Endodermal cell (in vitro differentiated cells): ENCODE data around the gene CDH9. TPM values are rescaled to one million over a fixed set of nuclear protein-coding genes. Genes with fewer than 3 reads are reported as not detected.

Source experiments
- DNase-seq: peaks from one replicate; pipeline ENCODE4 v3.0.0-alpha.2; 2017
- H3K27ac ChIP-seq: 2 replicates; pipeline ENCODE4 v1.5.1; 2013; ENCODE audit warnings: mild to moderate bottlenecking, low read depth, low read length, moderate library complexity
- H3K27me3 ChIP-seq: 2 replicates; pipeline ENCODE4 v1.6.1; 2013; ENCODE audit warnings: mild to moderate bottlenecking, low read length, moderate library complexity; ENCODE audit not compliant: insufficient read depth, control insufficient read depth, poor library complexity, severe bottlenecking
- H3K36me3 ChIP-seq: 2 replicates; pipeline ENCODE4 v1.7.0; 2013; ENCODE audit warnings: mild to moderate bottlenecking, low read length, moderate library complexity; ENCODE audit not compliant: control insufficient read depth, insufficient read depth
- H3K4me1 ChIP-seq: one replicate; pipeline ENCODE4 v1.7.0; 2013; ENCODE audit warnings: low read length; ENCODE audit not compliant: control insufficient read depth, insufficient read depth
- H3K4me3 ChIP-seq: 2 replicates; pipeline ENCODE4 v1.5.1; 2013; ENCODE audit warnings: mild to moderate bottlenecking, low read length, moderate library complexity
- H3K9ac ChIP-seq: 2 replicates; pipeline ENCODE4 v1.6.1; 2013; ENCODE audit warnings: mild to moderate bottlenecking, low read length, moderate library complexity; ENCODE audit not compliant: poor library complexity, severe bottlenecking; ENCODE audit errors: extremely low read depth
- H3K9me3 ChIP-seq: 2 replicates; pipeline ENCODE4 v1.6.1; 2013; ENCODE audit warnings: mild to moderate bottlenecking, low read length, moderate library complexity; ENCODE audit not compliant: control insufficient read depth
- H3K27ac Mint-ChIP-seq: 2 replicates; pipeline ENCODE4 v1.8.0; 2020; ENCODE audit warnings: mixed read lengths
- H3K27me3 Mint-ChIP-seq: 2 replicates; pipeline ENCODE4 v1.8.0; 2021; ENCODE audit warnings: mild to moderate bottlenecking, mixed read lengths; ENCODE audit not compliant: insufficient read depth
- H3K36me3 Mint-ChIP-seq: 2 replicates; pipeline ENCODE4 v1.8.0; 2020; ENCODE audit warnings: low read depth, mixed read lengths
- H3K4me1 Mint-ChIP-seq: 2 replicates; pipeline ENCODE4 v1.8.0; 2020; ENCODE audit warnings: mixed read lengths
- H3K4me3 Mint-ChIP-seq: 2 replicates; pipeline ENCODE4 v1.8.0; 2020; ENCODE audit warnings: mild to moderate bottlenecking, moderate library complexity, mixed read lengths
- H3K9me3 Mint-ChIP-seq: 2 replicates; pipeline ENCODE4 v1.8.0; 2020; ENCODE audit warnings: mild to moderate bottlenecking, mixed read lengths
- WGBS, 2 experiments: methylation state at CpG; one replicate each; pipeline versions ENCODE4 v1.1.5 to v1.1.7; 2013; ENCODE audit warnings: missing lambda C conversion rate in 2 of 2, mixed read lengths in 1 of 2; ENCODE audit not compliant: insufficient coverage in 1 of 2, insufficient read length in 1 of 2; 5-methylcytosine and 5-hydroxymethylcytosine counted together
- total RNA-seq, 2 donors: library from RNA; stranded (reverse); fragmentation: NEBNext Ultra II Directional in 1 of 2; extraction: Animal tissue kit (Norgen Biotek cat#: 25700) in 1 of 2; gene quantifications; 2 replicates in 1 of 2; 3 replicates in 1 of 2; pipeline ENCODE4 v1.2.1, GENCODE V29; 2021
- TF ChIP-seq, protein P1 (sequence below): fragments of 200-600 bp; sonication (generic); conservative IDR thresholded peaks from 2 replicates; pipeline ENCODE4 v1.5.0; 2021; ENCODE audit warnings: antibody characterized with exemption, mild to moderate bottlenecking

CDH9 gene
- total RNA-seq, 2 donors from 2014 or later = not detected

DNA sequence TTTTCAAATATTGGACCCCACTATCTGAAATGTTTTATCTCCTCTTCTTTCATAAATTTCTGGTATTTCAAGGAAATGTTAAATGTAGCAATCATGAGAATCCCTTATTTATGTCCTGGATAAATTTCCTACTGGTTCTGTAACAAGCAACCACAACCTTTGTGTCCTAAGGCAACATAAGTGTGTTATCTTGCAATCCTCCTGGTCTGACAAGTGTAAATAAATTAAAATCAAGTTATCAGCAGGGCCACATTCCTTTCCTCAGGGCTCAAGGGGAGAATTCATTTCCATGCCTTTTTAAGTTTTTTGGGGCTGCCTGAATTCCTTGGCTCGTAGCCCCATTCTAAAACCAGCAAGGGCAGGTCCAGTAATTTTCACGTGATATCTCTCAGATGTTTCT, 83.2 kb downstream of the CDH9 start:
- Histone ChIP-seq H3K9ac (no peak overlapping the region), H3K4me1 (no peaks in the 10 kb centered on the region), H3K27ac (no peak overlapping the region), H3K27me3 (no peaks in the 10 kb centered on the region), H3K36me3 (no peaks in the 10 kb centered on the region), H3K4me3 (no peak overlapping the region), H3K9me3 (peaks cover 13% of the 10 kb centered on the region)
- no peaks in the 10 kb centered on the region for H3K27me3 Mint-ChIP-seq
- no peak for DNase-seq
- TF ChIP-seq, protein P1, sequence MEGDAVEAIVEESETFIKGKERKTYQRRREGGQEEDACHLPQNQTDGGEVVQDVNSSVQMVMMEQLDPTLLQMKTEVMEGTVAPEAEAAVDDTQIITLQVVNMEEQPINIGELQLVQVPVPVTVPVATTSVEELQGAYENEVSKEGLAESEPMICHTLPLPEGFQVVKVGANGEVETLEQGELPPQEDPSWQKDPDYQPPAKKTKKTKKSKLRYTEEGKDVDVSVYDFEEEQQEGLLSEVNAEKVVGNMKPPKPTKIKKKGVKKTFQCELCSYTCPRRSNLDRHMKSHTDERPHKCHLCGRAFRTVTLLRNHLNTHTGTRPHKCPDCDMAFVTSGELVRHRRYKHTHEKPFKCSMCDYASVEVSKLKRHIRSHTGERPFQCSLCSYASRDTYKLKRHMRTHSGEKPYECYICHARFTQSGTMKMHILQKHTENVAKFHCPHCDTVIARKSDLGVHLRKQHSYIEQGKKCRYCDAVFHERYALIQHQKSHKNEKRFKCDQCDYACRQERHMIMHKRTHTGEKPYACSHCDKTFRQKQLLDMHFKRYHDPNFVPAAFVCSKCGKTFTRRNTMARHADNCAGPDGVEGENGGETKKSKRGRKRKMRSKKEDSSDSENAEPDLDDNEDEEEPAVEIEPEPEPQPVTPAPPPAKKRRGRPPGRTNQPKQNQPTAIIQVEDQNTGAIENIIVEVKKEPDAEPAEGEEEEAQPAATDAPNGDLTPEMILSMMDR = no peak
- H3K36me3 Mint-ChIP-seq = no peaks in the 10 kb centered on the region
- H3K4me1 Mint-ChIP-seq = no peaks in the 10 kb centered on the region
- peaks cover 7% of the 10 kb centered on the region for H3K9me3 Mint-ChIP-seq
- no peak overlapping the region for H3K4me3 Mint-ChIP-seq
- WGBS, 2 experiments = 93 to 100% methylated on average over 1 to 2 of the region's 2 CpGs
- no peak overlapping the region for H3K27ac Mint-ChIP-seq

DNA sequence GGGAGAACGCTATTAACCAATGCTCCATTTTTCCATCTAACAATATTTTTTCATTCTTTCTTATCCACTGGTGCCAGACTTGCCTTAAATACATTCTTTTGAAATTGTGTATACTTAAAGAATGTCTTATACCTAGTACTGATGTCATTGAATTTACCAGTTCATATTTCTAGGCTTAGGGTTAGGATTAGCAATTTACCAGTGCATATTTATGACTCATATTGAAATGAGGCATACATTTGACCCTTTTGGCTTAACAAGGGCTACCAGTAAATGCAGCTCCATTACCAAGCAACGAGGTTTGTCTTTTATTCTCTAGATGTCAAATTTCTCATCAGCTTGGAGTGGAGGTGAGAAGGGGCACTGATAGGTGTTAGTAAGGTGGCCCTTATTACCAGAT, 89.5 kb downstream of the CDH9 start:
- H3K9ac ChIP-seq = no peak overlapping the region
- no peak overlapping the region for H3K4me3 ChIP-seq
- no peak overlapping the region for H3K27ac ChIP-seq
- TF ChIP-seq, protein P1 = no peak
- H3K27ac Mint-ChIP-seq = no peak overlapping the region
- H3K9me3 ChIP-seq = no peaks in the 10 kb centered on the region
- no peak overlapping the region for H3K4me3 Mint-ChIP-seq
- H3K9me3 Mint-ChIP-seq = no peaks in the 10 kb centered on the region
- no peaks in the 10 kb centered on the region for H3K36me3 ChIP-seq
- DNase-seq = no peak
- no peaks in the 10 kb centered on the region for H3K4me1 Mint-ChIP-seq
- H3K27me3 Mint-ChIP-seq = no peaks in the 10 kb centered on the region
- no peaks in the 10 kb centered on the region for H3K4me1 ChIP-seq
- 83 to 98% methylated on average over 1 to 2 of the region's 2 CpGs for WGBS, 2 experiments
- H3K36me3 Mint-ChIP-seq = no peaks in the 10 kb centered on the region
- H3K27me3 ChIP-seq = no peaks in the 10 kb centered on the region

DNA sequence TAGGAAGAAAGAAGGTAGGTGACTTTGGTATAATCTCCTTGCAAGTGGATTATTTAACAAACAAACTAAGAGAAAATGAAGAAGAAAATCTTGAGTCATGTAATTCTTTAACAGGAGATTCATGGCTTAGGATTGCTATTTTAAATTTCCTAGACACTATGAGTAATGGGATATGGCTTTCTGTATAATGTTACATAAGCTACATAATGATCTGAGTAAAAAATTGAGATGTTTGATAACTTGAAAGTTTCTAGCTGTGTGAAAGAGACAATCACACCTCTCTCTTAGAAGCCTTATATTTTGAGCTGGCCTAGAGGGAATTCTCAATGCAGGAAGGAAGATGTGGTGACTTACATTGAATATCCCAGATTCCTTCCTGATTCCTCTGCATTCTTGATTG, 92.5 kb downstream of the CDH9 start:
- no peaks in the 10 kb centered on the region for H3K4me1 Mint-ChIP-seq
- Histone ChIP-seq H3K27ac (no peak overlapping the region), H3K27me3 (no peaks in the 10 kb centered on the region), H3K9ac (no peak overlapping the region), H3K36me3 (no peaks in the 10 kb centered on the region), H3K4me1 (no peaks in the 10 kb centered on the region), H3K9me3 (no peaks in the 10 kb centered on the region), H3K4me3 (no peak overlapping the region)
- TF ChIP-seq, protein P1 = no peak
- DNase-seq = no peak
- H3K27ac Mint-ChIP-seq = no peak overlapping the region
- H3K27me3 Mint-ChIP-seq = no peaks in the 10 kb centered on the region
- H3K9me3 Mint-ChIP-seq = no peaks in the 10 kb centered on the region
- H3K4me3 Mint-ChIP-seq = no peak overlapping the region
- no peaks in the 10 kb centered on the region for H3K36me3 Mint-ChIP-seq
